Measurements from ENCODE around the gene MTHFD2L.

The MTHFD2L gene

GRCh38 chr4:74188912-74189311 is 31.0 kb downstream of the MTHFD2L start:
- TF ChIP-seq CTCF (IDR thresholded peaks at IDR 0.05; ENCODE audit: low read depth, low read length, missing control alignments) = no peak
- DNase-seq (ENCODE audit: low read depth) = no peak
- H3K4me3 ChIP-seq (ENCODE audit: low read depth, low read length) = no peak overlapping the region

GRCh38 chr4:74189331-74190043 is 31.6 kb downstream of the MTHFD2L start:
- no peak overlapping the region for H3K4me3 ChIP-seq (ENCODE audit: low read depth, low read length)
- TF ChIP-seq CTCF (IDR thresholded peaks at IDR 0.05; ENCODE audit: low read depth, low read length, missing control alignments) = peak; percentile 64
- no peak for DNase-seq (ENCODE audit: low read depth)

DNA sequence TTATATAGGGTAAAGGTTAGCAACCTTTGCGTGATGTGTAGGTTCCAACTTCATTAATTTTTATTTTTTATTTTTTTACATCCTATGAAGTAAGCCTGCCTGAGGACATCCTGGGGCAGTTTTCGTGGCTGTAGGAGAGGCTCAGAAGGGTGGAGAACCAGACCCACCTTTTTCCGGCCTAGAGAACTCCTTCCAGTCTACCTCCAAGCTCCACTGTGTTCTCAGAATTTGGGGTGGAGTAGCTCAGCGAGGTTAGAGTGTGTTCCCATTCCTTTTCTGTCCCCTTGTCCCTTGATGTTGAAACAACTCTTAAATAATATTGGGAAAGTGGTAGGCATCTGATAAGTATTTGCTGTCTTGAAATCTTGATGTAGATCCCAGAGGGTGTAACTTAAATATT is 32.4 kb downstream of the MTHFD2L start:
- no peak for DNase-seq (ENCODE audit: low read depth)
- no peak for TF ChIP-seq CTCF (IDR thresholded peaks at IDR 0.05; ENCODE audit: low read depth, low read length, missing control alignments)
- H3K4me3 ChIP-seq (ENCODE audit: low read depth, low read length) = no peak overlapping the region

GRCh38 chr4:74190919-74191397 is 33.0 kb downstream of the MTHFD2L start:
- no peak for DNase-seq (ENCODE audit: low read depth)
- TF ChIP-seq CTCF (IDR thresholded peaks at IDR 0.05; ENCODE audit: low read depth, low read length, missing control alignments) = no peak
- H3K4me3 ChIP-seq (ENCODE audit: low read depth, low read length) = no peak overlapping the region

DNA sequence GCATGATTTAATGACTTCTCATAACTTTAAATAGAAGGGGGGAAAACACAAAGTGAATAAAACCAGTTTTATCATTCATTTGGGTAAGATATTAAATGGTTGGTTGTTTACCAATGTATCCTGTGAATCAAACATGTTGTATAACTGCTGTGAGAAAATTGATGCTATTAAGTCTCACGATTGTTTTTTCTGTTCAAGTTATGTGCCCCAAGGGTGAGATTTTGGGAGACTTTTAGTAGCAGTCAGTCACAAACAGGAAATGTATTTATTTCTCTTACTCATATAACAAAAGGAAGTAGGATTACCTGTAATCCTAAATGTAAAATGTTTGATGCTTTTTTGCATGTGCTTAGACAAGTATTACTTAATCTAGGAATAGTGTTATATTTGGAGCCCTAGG is 39.2 kb downstream of the MTHFD2L start:
- peak; percentile 15 for DNase-seq (ENCODE audit: low read depth)
- no peak overlapping the region for H3K4me3 ChIP-seq (ENCODE audit: low read depth, low read length)
- no peak for TF ChIP-seq CTCF (IDR thresholded peaks at IDR 0.05; ENCODE audit: low read depth, low read length, missing control alignments)

DNA sequence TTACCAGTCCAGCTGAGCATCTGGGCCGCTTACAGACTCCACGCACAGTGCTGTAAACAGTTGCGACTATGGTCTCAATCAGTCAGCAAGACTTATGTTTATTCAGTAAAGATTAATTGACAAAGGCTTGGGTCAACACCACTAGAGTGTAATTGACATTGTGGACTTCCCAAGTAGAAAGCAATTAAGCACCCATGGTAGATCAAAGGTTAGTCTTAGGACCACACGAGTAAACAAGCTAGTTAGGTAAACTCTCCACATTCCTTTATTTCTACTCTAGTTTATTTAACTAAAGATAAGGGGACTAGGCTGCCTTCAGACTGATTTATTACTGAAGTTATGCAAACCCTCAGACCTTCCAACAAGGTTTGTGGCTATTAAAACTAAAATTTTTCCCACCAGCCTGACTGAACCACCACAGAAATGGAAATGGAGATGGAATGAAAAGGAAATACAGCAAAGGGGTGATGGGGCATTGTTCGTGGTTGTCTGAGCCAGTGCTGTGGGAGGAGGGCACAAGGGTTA is 44.2 kb downstream of the MTHFD2L start:
- H3K4me3 ChIP-seq (ENCODE audit: low read depth, low read length) = no peak overlapping the region
- DNase-seq (ENCODE audit: low read depth) = no peak
- TF ChIP-seq CTCF (IDR thresholded peaks at IDR 0.05; ENCODE audit: low read depth, low read length, missing control alignments) = no peak

DNA sequence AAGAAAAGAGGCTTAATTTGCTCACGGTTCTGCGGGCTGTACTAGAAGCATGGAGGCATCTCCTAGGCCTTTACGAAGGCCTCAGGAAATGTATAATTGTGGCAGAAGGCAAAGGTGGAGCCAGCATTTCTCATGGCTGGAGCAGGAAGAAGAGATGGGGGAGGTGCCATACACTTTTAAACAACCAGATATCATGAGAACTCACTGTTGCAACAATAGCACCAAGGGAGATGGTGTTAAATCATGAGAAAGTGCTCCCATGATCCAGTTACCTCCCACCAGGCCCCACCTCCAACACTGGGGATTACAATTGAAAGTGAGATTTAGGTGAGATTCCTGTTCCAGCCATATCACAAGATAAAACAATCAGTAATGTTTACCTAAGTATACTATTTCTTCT is 45.5 kb downstream of the MTHFD2L start:
- no peak for TF ChIP-seq CTCF (IDR thresholded peaks at IDR 0.05; ENCODE audit: low read depth, low read length, missing control alignments)
- DNase-seq (ENCODE audit: low read depth) = no peak
- no peak overlapping the region for H3K4me3 ChIP-seq (ENCODE audit: low read depth, low read length)

All from GM12864 (cell line).